HCT116 (cell line): ENCODE measurements around the gene CDK8. TPM values are rescaled to one million over a fixed set of nuclear protein-coding genes. Genes with fewer than 3 reads are reported as not detected.

Source experiments
- ATAC-seq: fragments of 200-7000 bp; cut with Tn5 transposase; 2 replicates; pipeline ENCODE4 v1.9.1; 2020; ENCODE audit warnings: mild to moderate bottlenecking, moderate library complexity
- BruUV-seq: library from RNA; stranded (reverse); fragments of 400-500 nt; replicated peaks from 2 replicates; lab custom pipeline; 2021; lab: Mats Ljungman, UMichigan
- CTCF ChIA-PET: fragments of 300-600 bp; sonication (Branson Sonifier 250); formaldehyde crosslinking; loops from one replicate; lab custom pipeline; 2021; ENCODE audit warnings: antibody characterized with exemption; lab: Charles Lee
- POLR2A ChIA-PET: fragments of 300-600, 350-600 bp; sonication (Branson Sonifier 250); formaldehyde crosslinking; loops from one replicate; lab custom pipeline; 2021; ENCODE audit warnings: antibody characterized with exemption; lab: Charles Lee
- RAD21 ChIA-PET, 2 experiments: fragments of 300-600 bp; sonication (Branson Sonifier 250); formaldehyde crosslinking; loops; one replicate each; lab custom pipeline; 2023; ENCODE audit warnings: low total read pairs in 2 of 2; ENCODE audit not compliant: uncharacterized antibody in 2 of 2, unreplicated experiment in 2 of 2, low non-redundant PET in 1 of 2; lab: Charles Lee
- DNase-seq: peaks from one replicate; pipeline ENCODE4 v3.0.0-alpha.2; 2010; ENCODE audit warnings: low read depth, low spot score
- H2AFZ ChIP-seq: fragments of 200-600 bp; shearing (Covaris generic), sonication (generic); 2 replicates; pipeline ENCODE4 v1.6.1; 2017; ENCODE audit warnings: low read depth, mixed run types, mixed read lengths, antibody characterized with exemption, low read length; ENCODE audit not compliant: poor library complexity, severe bottlenecking
- H3K27ac ChIP-seq: 2 replicates; pipeline ENCODE4 v1.5.1; 2012; ENCODE audit warnings: low read depth, low read length
- H3K27me3 ChIP-seq: fragments of 200-600 bp; sonication (generic); 2 replicates; pipeline ENCODE4 v1.6.1; 2016; ENCODE audit warnings: mixed run types, low read length, mixed read lengths; ENCODE audit not compliant: insufficient read depth
- H3K36me3 ChIP-seq, 2 experiments: fragments of 200-500 bp in 1 of 2; fragments of 200-600 bp in 1 of 2; sonication (Bioruptor generic) in 1 of 2; sonication (generic) in 1 of 2; 2 replicates each; pipeline versions ENCODE4 v1.5.1 to v1.6.1; 2014 to 2016; ENCODE audit warnings: low read length in 2 of 2, inconsistent platforms in 1 of 2, mixed read lengths in 1 of 2, mixed run types in 1 of 2; ENCODE audit not compliant: insufficient read depth in 2 of 2, control insufficient read depth in 1 of 2
- H3K4me1 ChIP-seq, 2 experiments: fragments of 200-600 bp in 1 of 2; sonication (generic) in 1 of 2; 2 replicates each; pipeline versions ENCODE4 v1.5.1 to v1.6.1; 2012 to 2017; ENCODE audit warnings: low read length in 2 of 2, inconsistent platforms in 1 of 2, mild to moderate bottlenecking in 1 of 2, mixed read lengths in 1 of 2, mixed run types in 1 of 2, moderate library complexity in 1 of 2; ENCODE audit not compliant: insufficient read depth in 2 of 2, control insufficient read depth in 1 of 2
- H3K4me2 ChIP-seq: fragments of 200-600 bp; sonication (generic); 2 replicates; pipeline ENCODE4 v1.6.1; 2017; ENCODE audit warnings: mixed run types, low read length, mixed read lengths
- H3K4me3 ChIP-seq, 2 experiments: fragments of 200-600 bp in 1 of 2; sonication (generic) in 1 of 2; replicated peaks in 1 of 2; 2 replicates each; pipeline ENCODE4 v1.5.1; 2011 to 2016; ENCODE audit warnings: low read length in 2 of 2, control low read depth in 1 of 2, low read depth in 1 of 2, mild to moderate bottlenecking in 1 of 2, mixed read lengths in 1 of 2, mixed run types in 1 of 2
- H3K79me2 ChIP-seq: fragments of 200-600 bp; sonication (generic); 2 replicates; pipeline ENCODE4 v1.6.1; 2017; ENCODE audit warnings: mild to moderate bottlenecking, mixed run types, low read length, moderate library complexity, mixed read lengths; ENCODE audit not compliant: insufficient read depth
- H3K9ac ChIP-seq: fragments of 200-600 bp; sonication (generic); 2 replicates; pipeline ENCODE4 v1.6.1; 2016; ENCODE audit warnings: low read length, mixed read lengths
- H3K9me2 ChIP-seq: fragments of 200-600 bp; sonication (generic), shearing (Covaris generic); 2 replicates; pipeline ENCODE4 v1.6.1; 2017; ENCODE audit warnings: mixed run types, mild to moderate bottlenecking, moderate library complexity; ENCODE audit not compliant: insufficient read depth
- H3K9me3 ChIP-seq, 2 experiments: fragments of 200-500 bp in 1 of 2; fragments of 200-600 bp in 1 of 2; sonication (Bioruptor generic) in 1 of 2; sonication (generic) in 1 of 2; 2 replicates each; pipeline ENCODE4 v1.6.1; 2014 to 2017; ENCODE audit warnings: low read length in 2 of 2, mixed read lengths in 2 of 2, inconsistent platforms in 1 of 2, low read depth in 1 of 2, mild to moderate bottlenecking in 1 of 2, mixed run types in 1 of 2, moderate library complexity in 1 of 2; ENCODE audit not compliant: control insufficient read depth in 1 of 2, insufficient read depth in 1 of 2
- H4K20me1 ChIP-seq: fragments of 200-600 bp; sonication (generic), shearing (Covaris generic); 2 replicates; pipeline ENCODE4 v1.6.1; 2017; ENCODE audit warnings: mixed run types, mild to moderate bottlenecking, moderate library complexity; ENCODE audit not compliant: insufficient read depth
- CBX3 ChIP-seq: IDR thresholded peaks from 2 replicates; pipeline ENCODE4 v1.6.1; 2012; ENCODE audit warnings: low read depth
- CEBPB ChIP-seq: IDR thresholded peaks from 2 replicates; pipeline ENCODE4 v1.6.1; 2012; ENCODE audit warnings: low read depth
- ELF1 ChIP-seq: IDR thresholded peaks from 2 replicates; pipeline ENCODE4 v1.6.1; 2012; ENCODE audit warnings: low read depth, borderline replicate concordance
- EZH2 ChIP-seq: fragments of 200-600 bp; sonication (generic); IDR thresholded peaks from 2 replicates; pipeline ENCODE4 v1.6.1; 2017; ENCODE audit warnings: antibody characterized with exemption, mixed run types
- JUND ChIP-seq: IDR thresholded peaks from 2 replicates; pipeline ENCODE4 v1.6.1; 2012
- POLR2A ChIP-seq: IDR thresholded peaks from 2 replicates; pipeline ENCODE4 v1.7.0; 2011; ENCODE audit warnings: borderline replicate concordance; ENCODE audit not compliant: insufficient read depth, insufficient read length; ENCODE audit errors: extremely low read depth
- POLR2AphosphoS5 ChIP-seq: IDR thresholded peaks from 2 replicates; pipeline ENCODE4 v1.6.1; 2011; ENCODE audit warnings: mild to moderate bottlenecking, low read depth, low read length, moderate library complexity
- SIN3A ChIP-seq: IDR thresholded peaks from 2 replicates; pipeline ENCODE4 v1.6.1; 2012; ENCODE audit warnings: low read depth
- SP1 ChIP-seq: IDR thresholded peaks from 2 replicates; pipeline ENCODE4 v1.6.1; 2012; ENCODE audit warnings: low read depth
- YY1 ChIP-seq: IDR thresholded peaks from 2 replicates; pipeline ENCODE4 v1.6.1; 2011; ENCODE audit warnings: low read length, low read depth, moderate library complexity, mild to moderate bottlenecking; ENCODE audit not compliant: insufficient replicate concordance; ENCODE audit errors: extremely low read depth
- ZFX ChIP-seq: fragments of 450-650 bp; IDR thresholded peaks from 2 replicates; pipeline ENCODE4 v1.6.1; 2017
- intact Hi-C: fragments of 100-400 bp; cut with micrococcal nuclease; formaldehyde crosslinking; loops from 2 replicates; pipeline ENCODE4 v1.10.0; 2022
- total RNA-seq: library from RNA; stranded (reverse); gene quantifications from one replicate; pipeline ENCODE4 v1.2.1, GENCODE V29; 2021; ENCODE audit not compliant: unreplicated experiment

The CDK8 gene
- total RNA-seq, 1 experiment from 2014 or later: 23.8 TPM

GRCh38 chr13:26221721-26222519 is 32.0 kb upstream of the CDK8 start, which contains the start of gene RNF6:
TSS of gene RNF6 (minus strand) at chr13:26222314. CDS start at chr13:26219649, 2,665 bp downstream.
- intact Hi-C loops: loop anchor here (1.0 kb wide), 1 partner anchor 31 kb away; no protein-coding TSS in a partner anchor
- peak within 1 kb of the TSS; percentile 83 to 93 for H3K4me3 ChIP-seq
- H3K9me3 ChIP-seq: no peaks in the 10 kb centered on the region
- no peaks in the 10 kb centered on the region for H3K9me2 ChIP-seq
- BruUV-seq: TSS peak; percentile 81
- TF ChIP-seq EZH2: no peak
- no peak for TF ChIP-seq JUND
- peak; percentile 86 for TF ChIP-seq ZFX
- TF ChIP-seq CEBPB: no peak
- peak; percentile 38; the same call in 1 of the 2 replicates for TF ChIP-seq SIN3A
- TF ChIP-seq POLR2A: peak; percentile 30
- peak; percentile 28 for TF ChIP-seq YY1
- TF ChIP-seq SP1: peak; percentile 83
- TF ChIP-seq POLR2AphosphoS5: peak; percentile 63
- peak; percentile 70 for TF ChIP-seq CBX3
- peak; percentile 54 for TF ChIP-seq ELF1
- TF ChIP-seq, all 23 proteins: peak for 8
- Histone ChIP-seq H4K20me1 (no peaks in the 10 kb centered on the region), H2AFZ (peak within 1 kb of the TSS; percentile 66), H3K4me1 (peaks cover 10 to 13% of the 10 kb centered on the region in 2 experiments), H3K4me2 (peak within 1 kb of the TSS; percentile 68), H3K9ac (peak within 1 kb of the TSS; percentile 94), H3K36me3 (peaks cover 26 to 27% of the 10 kb centered on the region in 2 experiments), H3K27me3 (no peaks in the 10 kb centered on the region), H3K79me2 (peaks cover 29% of the 10 kb centered on the region), H3K27ac (peak within 1 kb of the TSS; percentile 95)
- peak; percentile 98 for ATAC-seq
- POLR2A ChIA-PET: interaction anchor here (0.6 to 1.1 kb wide), 4 partner anchors 9 to 275 kb away, joined by 3 read pairs; no protein-coding TSS in a partner anchor
- CTCF ChIA-PET: no interaction called here
- peak; percentile 96 for DNase-seq
- RAD21 ChIA-PET: interaction anchor here in 1 of 2 experiments (0.6 kb wide), 1 partner anchor 35 kb away, joined by 3 read pairs; no protein-coding TSS in a partner anchor
